Endothelial cell of umbilical vein (primary cell): ENCODE results near the gene ZNF560. TPM values are rescaled to one million over a fixed set of nuclear protein-coding genes. Genes with fewer than 3 reads are reported as not detected.

Experiments
- BruUV-seq: library from RNA; stranded (reverse); fragments of 400-500 nt; replicated peaks from 2 replicates; lab custom pipeline; 2021; lab: Mats Ljungman, UMichigan
- CTCF ChIA-PET: fragments of 300-600, 350-600 bp; sonication (Branson Sonifier 250); formaldehyde crosslinking; loops from one replicate; lab custom pipeline; 2021; ENCODE audit warnings: antibody characterized with exemption, inconsistent platforms; lab: Charles Lee
- POLR2A ChIA-PET: fragments of 300-600, 350-600 bp; sonication (Branson Sonifier 250); formaldehyde crosslinking; loops from one replicate; lab custom pipeline; 2021; ENCODE audit warnings: antibody characterized with exemption, inconsistent platforms; lab: Charles Lee
- DNase-seq: peaks from one replicate; pipeline ENCODE4 v3.0.0-alpha.2; 2011; ENCODE audit warnings: low read depth, low spot score
- FAIRE-seq: peaks from 2 replicates; lab custom pipeline; 2011; peaks lifted over from hg19 to GRCh38; lab: Jason Lieb, UNC
- H2AFZ ChIP-seq: 2 replicates; pipeline ENCODE4 v1.6.0; 2012; ENCODE audit warnings: low read depth, low read length, control low read depth, inconsistent platforms
- H3K27ac ChIP-seq: 2 replicates; pipeline ENCODE4 v1.5.1; 2011; ENCODE audit warnings: low read depth, mild to moderate bottlenecking, control low read depth, low read length, moderate library complexity; ENCODE audit not compliant: insufficient read depth
- H3K27me3 ChIP-seq, 2 experiments: 2 replicates each; pipeline versions ENCODE4 v1.6.0 to v1.6.1; 2011; ENCODE audit warnings: low read length in 2 of 2, mixed read lengths in 1 of 2; ENCODE audit not compliant: control insufficient read depth in 2 of 2, insufficient read depth in 2 of 2
- H3K36me3 ChIP-seq, 2 experiments: 2 replicates in 1 of 2; 3 replicates in 1 of 2; pipeline ENCODE4 v1.5.1; 2011; ENCODE audit warnings: low read length in 2 of 2, mild to moderate bottlenecking in 1 of 2, moderate library complexity in 1 of 2; ENCODE audit not compliant: control insufficient read depth in 2 of 2, insufficient read depth in 2 of 2; ENCODE audit errors: extremely low read depth in 1 of 2
- H3K4me1 ChIP-seq: 3 replicates; pipeline ENCODE4 v1.5.1; 2011; ENCODE audit warnings: mild to moderate bottlenecking, low read length; ENCODE audit not compliant: control insufficient read depth, insufficient read depth; ENCODE audit errors: extremely low read depth
- H3K4me2 ChIP-seq: 2 replicates; pipeline ENCODE4 v1.6.1; 2011; ENCODE audit warnings: low read length, control low read depth, mixed read lengths; ENCODE audit not compliant: insufficient read depth
- H3K4me3 ChIP-seq, 3 experiments: fragments of 200-600 bp in 1 of 3; sonication (generic), shearing (Covaris generic) in 1 of 3; replicated peaks in 1 of 3; 2 replicates each; pipeline ENCODE4 v1.5.1; 2011 to 2016; ENCODE audit warnings: control low read depth in 3 of 3, low read length in 3 of 3, mild to moderate bottlenecking in 2 of 3, inconsistent platforms in 1 of 3, low read depth in 1 of 3, moderate library complexity in 1 of 3; ENCODE audit not compliant: insufficient read depth in 1 of 3
- H3K79me2 ChIP-seq: 2 replicates; pipeline ENCODE4 v1.6.0; 2012; ENCODE audit warnings: low read length, inconsistent platforms; ENCODE audit not compliant: control insufficient read depth, insufficient read depth
- H3K9ac ChIP-seq: replicated peaks from 2 replicates; pipeline ENCODE3; 2011; ENCODE audit warnings: low read length, control low read depth; ENCODE audit not compliant: insufficient read depth; ENCODE audit errors: extremely low read depth
- H3K9me1 ChIP-seq: replicated peaks from 3 replicates; pipeline ENCODE4 v1.6.0; 2011; ENCODE audit warnings: mild to moderate bottlenecking, low read length; ENCODE audit not compliant: control insufficient read depth, insufficient read depth; ENCODE audit errors: extremely low read depth
- H3K9me3 ChIP-seq: replicated peaks from 2 replicates; pipeline ENCODE4 v1.5.1; 2012; ENCODE audit warnings: low read length, inconsistent platforms; ENCODE audit not compliant: control insufficient read depth, insufficient read depth
- H4K20me1 ChIP-seq: replicated peaks from 2 replicates; pipeline ENCODE3; 2011; ENCODE audit warnings: mild to moderate bottlenecking, low read length; ENCODE audit not compliant: control insufficient read depth, insufficient read depth; ENCODE audit errors: extremely low read depth
- EZH2 ChIP-seq: IDR thresholded peaks from 2 replicates; pipeline ENCODE4 v1.6.1; 2012; ENCODE audit warnings: borderline replicate concordance, low read depth, mild to moderate bottlenecking, moderate library complexity, low read length, inconsistent platforms; ENCODE audit not compliant: severe bottlenecking
- FOS ChIP-seq: IDR thresholded peaks from 2 replicates; pipeline ENCODE4 v1.6.1; 2011; ENCODE audit warnings: mild to moderate bottlenecking, low read length, moderate library complexity, borderline replicate concordance; ENCODE audit not compliant: insufficient read depth
- GATA2 ChIP-seq: IDR thresholded peaks from 2 replicates; pipeline ENCODE4 v1.7.0; 2011; ENCODE audit warnings: low read depth, mild to moderate bottlenecking, moderate library complexity, mixed read lengths, low read length; ENCODE audit not compliant: insufficient read length, insufficient read depth
- JUN ChIP-seq: IDR thresholded peaks from 2 replicates; pipeline ENCODE4 v1.6.1; 2011; ENCODE audit warnings: borderline replicate concordance, low read depth; ENCODE audit not compliant: insufficient read length, insufficient read depth
- MYC ChIP-seq: IDR thresholded peaks from one replicate; pipeline ENCODE4 v1.6.1; 2011; ENCODE audit warnings: mild to moderate bottlenecking, low read depth, low read length
- POLR2A ChIP-seq: IDR thresholded peaks from 2 replicates; pipeline ENCODE4 v1.6.1; 2012; ENCODE audit warnings: low read depth, mild to moderate bottlenecking, control low read depth, low read length
- POLR2AphosphoS5 ChIP-seq: IDR thresholded peaks from 2 replicates; pipeline ENCODE4 v1.6.1; 2012; ENCODE audit warnings: low read depth, mild to moderate bottlenecking, control low read depth, low read length, moderate library complexity; ENCODE audit not compliant: insufficient read depth
- dilution Hi-C: fragments of 300-500 bp; cut with MboI; formaldehyde crosslinking; loops from one replicate; pipeline ENCODE4 v1.15.0; 2019; ENCODE audit warnings: low sequenced_read_pairs; ENCODE audit not compliant: extremely low pct_ligation_motif_present
- intact Hi-C: fragments of 100-400 bp; cut with micrococcal nuclease; formaldehyde crosslinking; loops from one replicate; pipeline ENCODE4 v1.10.0; 2022
- polyA plus RNA-seq, 4 experiments: library from polyadenylated mRNA; depleted of rRNA in 3 of 4; stranded (reverse) in 3 of 4; unstranded in 1 of 4; fragments of >200 nt; gene quantifications; 2 replicates each; pipeline versions ENCODE4 v1.2.1 to v1.2.3, GENCODE V29; 2011 to 2012; ENCODE audit warnings: missing spikeins in 1 of 4
- total RNA-seq: library from RNA; stranded (reverse); gene quantifications from 2 replicates; pipeline ENCODE4 v1.2.3, GENCODE V29; 2021
- TF ChIP-seq, protein P1 (sequence below), 2 donors: IDR thresholded peaks; 1 replicate in 1 of 2; 2 replicates in 1 of 2; pipeline ENCODE4 v1.5.1; 2011; ENCODE audit warnings: low read length in 2 of 2, mild to moderate bottlenecking in 2 of 2, moderate library complexity in 2 of 2, control low read depth in 1 of 2, inconsistent platforms in 1 of 2, low read depth in 1 of 2; ENCODE audit not compliant: insufficient read depth in 1 of 2; ENCODE audit errors: extremely low read depth in 1 of 2
- TF ChIP-seq, protein P2 (sequence below): IDR thresholded peaks from 2 replicates; pipeline ENCODE4 v1.6.1; 2011; ENCODE audit not compliant: insufficient read depth, insufficient read length

The ZNF560 gene
- total and polyA plus RNA-seq, 2 donors (not counting 3 experiments of a cell fraction or from before 2014, with no cell fraction given) = 0.06 TPM; not detected in 1

DNA sequence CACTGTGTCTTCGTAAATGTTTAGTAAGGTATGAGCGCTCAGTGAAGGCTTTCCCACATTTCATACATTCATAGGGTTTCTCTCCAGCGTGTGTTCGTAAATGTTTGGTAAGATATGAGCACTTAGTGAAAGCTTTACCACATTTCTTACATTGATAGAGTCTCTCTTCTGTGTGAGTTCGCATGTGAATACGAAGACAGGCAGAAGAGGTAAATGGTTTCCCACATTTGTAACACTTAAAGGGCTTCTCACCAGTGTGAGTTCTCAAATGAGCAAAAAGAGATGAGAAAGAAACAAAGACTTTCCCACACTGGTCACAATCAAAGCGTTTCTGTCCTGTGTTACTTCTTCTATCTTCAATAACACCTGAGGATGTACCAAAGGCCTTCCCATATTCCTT lies 31.3 kb downstream of the ZNF560 start:
- FAIRE-seq = no peak
- H3K4me2 ChIP-seq = no peak overlapping the region
- intact Hi-C loops (no loop called here), dilution Hi-C loops (no loop called here)
- no peak overlapping the region for H3K9ac ChIP-seq
- ChIA-PET CTCF (no interaction called here), POLR2A (no interaction called here)
- H3K9me3 ChIP-seq = peaks cover 6% of the 10 kb centered on the region
- DNase-seq = no peak
- TF ChIP-seq GATA2 (no peak), EZH2 (no peak), MYC (no peak), POLR2AphosphoS5 (no peak), FOS (no peak), JUN (no peak), POLR2A (no peak)
- TF ChIP-seq, protein P1, sequence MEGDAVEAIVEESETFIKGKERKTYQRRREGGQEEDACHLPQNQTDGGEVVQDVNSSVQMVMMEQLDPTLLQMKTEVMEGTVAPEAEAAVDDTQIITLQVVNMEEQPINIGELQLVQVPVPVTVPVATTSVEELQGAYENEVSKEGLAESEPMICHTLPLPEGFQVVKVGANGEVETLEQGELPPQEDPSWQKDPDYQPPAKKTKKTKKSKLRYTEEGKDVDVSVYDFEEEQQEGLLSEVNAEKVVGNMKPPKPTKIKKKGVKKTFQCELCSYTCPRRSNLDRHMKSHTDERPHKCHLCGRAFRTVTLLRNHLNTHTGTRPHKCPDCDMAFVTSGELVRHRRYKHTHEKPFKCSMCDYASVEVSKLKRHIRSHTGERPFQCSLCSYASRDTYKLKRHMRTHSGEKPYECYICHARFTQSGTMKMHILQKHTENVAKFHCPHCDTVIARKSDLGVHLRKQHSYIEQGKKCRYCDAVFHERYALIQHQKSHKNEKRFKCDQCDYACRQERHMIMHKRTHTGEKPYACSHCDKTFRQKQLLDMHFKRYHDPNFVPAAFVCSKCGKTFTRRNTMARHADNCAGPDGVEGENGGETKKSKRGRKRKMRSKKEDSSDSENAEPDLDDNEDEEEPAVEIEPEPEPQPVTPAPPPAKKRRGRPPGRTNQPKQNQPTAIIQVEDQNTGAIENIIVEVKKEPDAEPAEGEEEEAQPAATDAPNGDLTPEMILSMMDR (IDR thresholded peaks at IDR 0.05; ENCODE audit: extremely low read depth in 1 of 2, insufficient read depth in 1 of 2, low read depth in 1 of 2, low read length in 2 of 2) = no peak
- TF ChIP-seq, protein P2, sequence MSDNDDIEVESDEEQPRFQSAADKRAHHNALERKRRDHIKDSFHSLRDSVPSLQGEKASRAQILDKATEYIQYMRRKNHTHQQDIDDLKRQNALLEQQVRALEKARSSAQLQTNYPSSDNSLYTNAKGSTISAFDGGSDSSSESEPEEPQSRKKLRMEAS = no peak
- no peaks in the 10 kb centered on the region for H3K4me1 ChIP-seq
- H3K27me3 ChIP-seq = no peaks in the 10 kb centered on the region
- no peak overlapping the region for H3K4me3 ChIP-seq
- no peaks in the 10 kb centered on the region for H3K79me2 ChIP-seq
- H3K9me1 ChIP-seq = no peaks in the 10 kb centered on the region
- H2AFZ ChIP-seq = no peak overlapping the region
- no peak overlapping the region for H3K27ac ChIP-seq
- no peaks in the 10 kb centered on the region for H4K20me1 ChIP-seq
- H3K36me3 ChIP-seq = no peaks in the 10 kb centered on the region
- no TSS peak for BruUV-seq
